ENCODE results near the gene EIF4A3.

GRCh38 chr17:80119839-80120238, 27.1 kb downstream of the EIF4A3 start:
- TF ChIP-seq CTCF (IDR thresholded peaks at IDR 0.05) (no peak), POLR2A (IDR thresholded peaks at IDR 0.05) (no peak), EP300 (IDR thresholded peaks at IDR 0.05) (no peak), POLR2AphosphoS5 (IDR thresholded peaks at IDR 0.05) (no peak)
